ENCODE measurements around the gene CCDC12. TPM values are rescaled to one million over a fixed set of nuclear protein-coding genes. Genes with fewer than 3 reads are reported as not detected.

The CCDC12 gene
- total RNA-seq, 1 donor from 2014 or later = 33.0 TPM

GRCh38 chr3:46921041-46921440 is 55.5 kb downstream of the CCDC12 start:
- TF ChIP-seq CTCF (IDR thresholded peaks at IDR 0.05; ENCODE audit: insufficient read depth, low read length, poor library complexity, severe bottlenecking) = no peak
- no peak for DNase-seq (ENCODE audit: low read depth)
- Histone ChIP-seq H3K4me3 (ENCODE audit: low read depth, low read length) (no peak overlapping the region), H3K36me3 (ENCODE audit: control insufficient read depth, insufficient read depth, low read length) (peaks cover 7% of the 10 kb centered on the region), H3K27me3 (ENCODE audit: control insufficient read depth, insufficient read depth, low read length) (no peaks in the 10 kb centered on the region)

GRCh38 chr3:46918634-46919033 is 57.9 kb downstream of the CCDC12 start:
- Histone ChIP-seq H3K27me3 (ENCODE audit: control insufficient read depth, insufficient read depth, low read length) (no peaks in the 10 kb centered on the region), H3K4me3 (ENCODE audit: low read depth, low read length) (no peak overlapping the region), H3K36me3 (ENCODE audit: control insufficient read depth, insufficient read depth, low read length) (peaks cover 4% of the 10 kb centered on the region)
- no peak for DNase-seq (ENCODE audit: low read depth)
- no peak for TF ChIP-seq CTCF (IDR thresholded peaks at IDR 0.05; ENCODE audit: insufficient read depth, low read length, poor library complexity, severe bottlenecking)

GRCh38 chr3:46918202-46918601 is 58.3 kb downstream of the CCDC12 start:
- no peak for TF ChIP-seq CTCF (IDR thresholded peaks at IDR 0.05; ENCODE audit: insufficient read depth, low read length, poor library complexity, severe bottlenecking)
- Histone ChIP-seq H3K36me3 (ENCODE audit: control insufficient read depth, insufficient read depth, low read length) (peaks cover 4% of the 10 kb centered on the region), H3K4me3 (ENCODE audit: low read depth, low read length) (no peak overlapping the region), H3K27me3 (ENCODE audit: control insufficient read depth, insufficient read depth, low read length) (no peaks in the 10 kb centered on the region)
- no peak for DNase-seq (ENCODE audit: low read depth)

- Histone ChIP-seq H3K4me3 (ENCODE audit: low read depth, low read length) (no peak overlapping the region), H3K27me3 (ENCODE audit: control insufficient read depth, insufficient read depth, low read length) (no peaks in the 10 kb centered on the region), H3K36me3 (ENCODE audit: control insufficient read depth, insufficient read depth, low read length) (peaks cover 4% of the 10 kb centered on the region)
- no peak for DNase-seq (ENCODE audit: low read depth)
- TF ChIP-seq CTCF (IDR thresholded peaks at IDR 0.05; ENCODE audit: insufficient read depth, low read length, poor library complexity, severe bottlenecking) = no peak
These were observed 59.3 kb downstream of the CCDC12 start for GRCh38 chr3:46917257-46917656.

GRCh38 chr3:46916799-46917198 is 59.7 kb downstream of the CCDC12 start:
- peaks cover 3% of the 10 kb centered on the region for H3K36me3 ChIP-seq (ENCODE audit: control insufficient read depth, insufficient read depth, low read length)
- no peak overlapping the region for H3K4me3 ChIP-seq (ENCODE audit: low read depth, low read length)
- no peaks in the 10 kb centered on the region for H3K27me3 ChIP-seq (ENCODE audit: control insufficient read depth, insufficient read depth, low read length)
- no peak for DNase-seq (ENCODE audit: low read depth)
- TF ChIP-seq CTCF (IDR thresholded peaks at IDR 0.05; ENCODE audit: insufficient read depth, low read length, poor library complexity, severe bottlenecking) = no peak

- Histone ChIP-seq H3K36me3 (ENCODE audit: control insufficient read depth, insufficient read depth, low read length) (peaks cover 3% of the 10 kb centered on the region), H3K27me3 (ENCODE audit: control insufficient read depth, insufficient read depth, low read length) (no peaks in the 10 kb centered on the region), H3K4me3 (ENCODE audit: low read depth, low read length) (no peak overlapping the region)
- no peak for TF ChIP-seq CTCF (IDR thresholded peaks at IDR 0.05; ENCODE audit: insufficient read depth, low read length, poor library complexity, severe bottlenecking)
- no peak for DNase-seq (ENCODE audit: low read depth)
These were observed 60.3 kb downstream of the CCDC12 start for GRCh38 chr3:46916278-46916677.

All from kidney epithelial cell (primary cell).